ENCODE data around the gene PYHIN1.

DNA sequence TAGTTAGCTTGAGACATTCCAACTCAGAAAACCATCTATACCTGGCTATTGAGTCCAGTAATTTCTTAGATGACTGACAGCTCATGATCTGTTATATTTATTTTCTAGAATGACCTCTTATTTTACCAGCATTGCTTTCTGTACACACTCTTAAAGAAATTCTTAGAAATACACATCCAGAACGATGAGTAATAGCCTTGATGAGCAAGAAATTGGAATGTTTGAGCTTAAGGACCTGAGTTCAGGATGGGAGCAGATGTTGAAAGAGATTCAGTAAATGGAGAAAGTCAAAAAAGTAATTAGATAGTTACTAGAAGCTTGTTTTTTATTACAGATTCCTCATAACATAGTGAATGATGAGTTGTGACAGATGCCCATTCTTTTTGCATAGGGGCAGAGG is 11.7 kb downstream of the PYHIN1 start:
- TF ChIP-seq POLR2A (IDR thresholded peaks at IDR 0.05; ENCODE audit: extremely low read depth, insufficient read length): no peak
- TF ChIP-seq, protein P1, sequence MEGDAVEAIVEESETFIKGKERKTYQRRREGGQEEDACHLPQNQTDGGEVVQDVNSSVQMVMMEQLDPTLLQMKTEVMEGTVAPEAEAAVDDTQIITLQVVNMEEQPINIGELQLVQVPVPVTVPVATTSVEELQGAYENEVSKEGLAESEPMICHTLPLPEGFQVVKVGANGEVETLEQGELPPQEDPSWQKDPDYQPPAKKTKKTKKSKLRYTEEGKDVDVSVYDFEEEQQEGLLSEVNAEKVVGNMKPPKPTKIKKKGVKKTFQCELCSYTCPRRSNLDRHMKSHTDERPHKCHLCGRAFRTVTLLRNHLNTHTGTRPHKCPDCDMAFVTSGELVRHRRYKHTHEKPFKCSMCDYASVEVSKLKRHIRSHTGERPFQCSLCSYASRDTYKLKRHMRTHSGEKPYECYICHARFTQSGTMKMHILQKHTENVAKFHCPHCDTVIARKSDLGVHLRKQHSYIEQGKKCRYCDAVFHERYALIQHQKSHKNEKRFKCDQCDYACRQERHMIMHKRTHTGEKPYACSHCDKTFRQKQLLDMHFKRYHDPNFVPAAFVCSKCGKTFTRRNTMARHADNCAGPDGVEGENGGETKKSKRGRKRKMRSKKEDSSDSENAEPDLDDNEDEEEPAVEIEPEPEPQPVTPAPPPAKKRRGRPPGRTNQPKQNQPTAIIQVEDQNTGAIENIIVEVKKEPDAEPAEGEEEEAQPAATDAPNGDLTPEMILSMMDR (IDR thresholded peaks at IDR 0.05; ENCODE audit: low read depth, low read length): no peak

Data from NB4 (cell line).